C4-2B (cell line): ENCODE measurements around the gene ARHGAP26.

Experiments
- CTCF ChIP-seq: fragments of 450-650 bp; conservative IDR thresholded peaks from 2 replicates; pipeline ENCODE4 v1.5.1; 2017; ENCODE audit warnings: mild to moderate bottlenecking
- ZFX ChIP-seq: fragments of 450-650 bp; IDR thresholded peaks from 2 replicates; pipeline ENCODE4 v1.6.1; 2017

GRCh38 chr5:143126174-143127019 is 356.2 kb downstream of the ARHGAP26 start:
- TF ChIP-seq CTCF = no peak
- no peak for TF ChIP-seq ZFX
